Measurements from ENCODE around the gene BBS9.
A peak's percentile ranks its signal among the peaks of the same experiment; 100 is the strongest.

Gene BBS9

GRCh38 chr7:33578881-33579672 is 449.7 kb downstream of the BBS9 start:
- no peak overlapping the region for H3K4me3 ChIP-seq (ENCODE audit: low read length)
- no peak for DNase-seq (ENCODE audit: low read depth)
- TF ChIP-seq CTCF (IDR thresholded peaks at IDR 0.05; ENCODE audit: insufficient read depth, low read depth, low read length, missing control alignments) = no peak

GRCh38 chr7:33579673-33579960 is 450.3 kb downstream of the BBS9 start:
- no peak for DNase-seq (ENCODE audit: low read depth)
- TF ChIP-seq CTCF (IDR thresholded peaks at IDR 0.05; ENCODE audit: insufficient read depth, low read depth, low read length, missing control alignments) = no peak
- H3K4me3 ChIP-seq (ENCODE audit: low read length) = no peak overlapping the region

- H3K4me3 ChIP-seq (ENCODE audit: low read length) = no peak overlapping the region
- peak; percentile 15 for DNase-seq (ENCODE audit: low read depth)
- no peak for TF ChIP-seq CTCF (IDR thresholded peaks at IDR 0.05; ENCODE audit: insufficient read depth, low read depth, low read length, missing control alignments)
Measured at GRCh38 chr7:33581236-33581635, 451.9 kb downstream of the BBS9 start.

- TF ChIP-seq CTCF (IDR thresholded peaks at IDR 0.05; ENCODE audit: insufficient read depth, low read depth, low read length, missing control alignments) = no peak
- no peak overlapping the region for H3K4me3 ChIP-seq (ENCODE audit: low read length)
- DNase-seq (ENCODE audit: low read depth) = no peak
Measured at GRCh38 chr7:33582104-33582503, 452.7 kb downstream of the BBS9 start.

GRCh38 chr7:33582533-33582932 is 453.2 kb downstream of the BBS9 start:
- no peak for DNase-seq (ENCODE audit: low read depth)
- no peak overlapping the region for H3K4me3 ChIP-seq (ENCODE audit: low read length)
- TF ChIP-seq CTCF (IDR thresholded peaks at IDR 0.05; ENCODE audit: insufficient read depth, low read depth, low read length, missing control alignments) = no peak

- H3K4me3 ChIP-seq (ENCODE audit: low read length) = no peak overlapping the region
- no peak for DNase-seq (ENCODE audit: low read depth)
- TF ChIP-seq CTCF (IDR thresholded peaks at IDR 0.05; ENCODE audit: insufficient read depth, low read depth, low read length, missing control alignments) = no peak
Measured at GRCh38 chr7:33589911-33590310, 460.5 kb downstream of the BBS9 start.

- TF ChIP-seq CTCF (IDR thresholded peaks at IDR 0.05; ENCODE audit: insufficient read depth, low read depth, low read length, missing control alignments) = no peak
- H3K4me3 ChIP-seq (ENCODE audit: low read length) = no peak overlapping the region
- DNase-seq (ENCODE audit: low read depth) = peak; percentile 69
Measured at GRCh38 chr7:33590916-33591315, 461.6 kb downstream of the BBS9 start.
